GM13976 (cell line): Measurements from ENCODE around the gene HEG1.
"Not testable (repeated sequence)": the region's sequence is repeated elsewhere in the genome, so short reads cannot be mapped to it uniquely, and the experiment has no call there.

Source experiments
- DNase-seq: peaks from one replicate; pipeline ENCODE4 v3.0.0; 2012; ENCODE audit warnings: low spot score
- in situ Hi-C: fragments of 300-500 bp; cut with MboI; formaldehyde crosslinking; loops from one replicate; pipeline ENCODE4 v1.12.0; 2022; ENCODE audit warnings: low sequenced_read_pairs, mixed read lengths, inconsistent platforms; ENCODE audit not compliant: unreplicated experiment
- TF ChIP-seq, protein P1 (sequence below): IDR thresholded peaks from 2 replicates; pipeline ENCODE4 v1.5.1; 2012; ENCODE audit warnings: borderline replicate concordance, mild to moderate bottlenecking; ENCODE audit not compliant: insufficient read depth; ENCODE audit errors: extremely low read depth, missing control alignments, control extremely low read depth

HEG1 gene

DNA sequence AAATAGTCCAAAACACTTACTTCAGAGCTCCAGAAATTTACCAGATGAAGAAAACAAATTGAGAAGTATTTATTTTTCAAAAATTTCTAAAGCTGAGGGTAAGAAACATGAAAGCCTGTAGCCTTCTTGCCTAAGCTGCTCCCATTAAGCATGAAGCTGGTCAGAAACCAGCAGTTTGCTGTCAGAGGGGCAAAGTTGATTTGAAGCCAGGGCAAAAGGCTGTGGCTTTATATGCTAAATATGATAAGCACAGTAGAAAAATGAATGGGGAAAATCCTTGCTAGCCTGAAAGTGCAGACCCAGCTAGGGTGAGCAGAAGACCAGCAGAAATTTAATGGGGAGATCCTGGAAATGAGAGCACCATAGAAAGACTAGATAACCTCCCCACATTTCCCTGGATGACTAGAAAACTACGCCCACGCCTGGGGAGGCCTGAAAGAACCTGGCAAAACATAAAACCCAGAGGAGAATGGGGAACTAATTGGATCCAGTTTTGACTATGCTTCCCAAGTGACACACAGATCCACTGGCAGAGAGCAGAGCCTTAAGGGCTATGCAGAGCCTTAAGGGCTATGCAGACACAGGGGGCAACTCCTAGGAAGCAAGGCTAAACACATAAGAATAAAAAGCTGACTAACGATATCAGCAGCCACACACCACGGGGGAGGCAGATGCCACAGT, 43.0 kb upstream of the HEG1 start:
- DNase-seq, result no peak
- TF ChIP-seq, protein P1, sequence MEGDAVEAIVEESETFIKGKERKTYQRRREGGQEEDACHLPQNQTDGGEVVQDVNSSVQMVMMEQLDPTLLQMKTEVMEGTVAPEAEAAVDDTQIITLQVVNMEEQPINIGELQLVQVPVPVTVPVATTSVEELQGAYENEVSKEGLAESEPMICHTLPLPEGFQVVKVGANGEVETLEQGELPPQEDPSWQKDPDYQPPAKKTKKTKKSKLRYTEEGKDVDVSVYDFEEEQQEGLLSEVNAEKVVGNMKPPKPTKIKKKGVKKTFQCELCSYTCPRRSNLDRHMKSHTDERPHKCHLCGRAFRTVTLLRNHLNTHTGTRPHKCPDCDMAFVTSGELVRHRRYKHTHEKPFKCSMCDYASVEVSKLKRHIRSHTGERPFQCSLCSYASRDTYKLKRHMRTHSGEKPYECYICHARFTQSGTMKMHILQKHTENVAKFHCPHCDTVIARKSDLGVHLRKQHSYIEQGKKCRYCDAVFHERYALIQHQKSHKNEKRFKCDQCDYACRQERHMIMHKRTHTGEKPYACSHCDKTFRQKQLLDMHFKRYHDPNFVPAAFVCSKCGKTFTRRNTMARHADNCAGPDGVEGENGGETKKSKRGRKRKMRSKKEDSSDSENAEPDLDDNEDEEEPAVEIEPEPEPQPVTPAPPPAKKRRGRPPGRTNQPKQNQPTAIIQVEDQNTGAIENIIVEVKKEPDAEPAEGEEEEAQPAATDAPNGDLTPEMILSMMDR, result no peak
- in situ Hi-C loops, result no loop called here

DNA sequence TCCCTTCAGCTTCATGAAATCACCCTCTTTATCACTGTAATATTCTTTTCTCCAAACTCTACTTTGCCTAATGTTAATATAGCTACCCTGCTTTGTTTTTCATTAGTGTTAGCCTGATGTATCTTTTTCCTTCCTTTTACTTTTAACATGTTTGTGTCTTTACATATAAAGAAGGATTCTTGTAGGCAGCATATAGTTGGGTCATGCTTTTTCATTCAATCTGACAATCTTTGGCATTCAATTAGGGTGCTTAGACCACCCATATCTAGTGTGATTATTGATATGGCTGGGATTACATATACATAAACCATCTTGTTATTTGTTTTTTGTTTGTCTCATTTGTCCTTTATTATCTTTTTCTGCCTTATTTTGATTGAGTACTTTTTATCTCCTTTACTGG, 34.9 kb upstream of the HEG1 start:
- in situ Hi-C loops, result no loop called here
- TF ChIP-seq, protein P1, result no peak
- DNase-seq, result no peak

DNA sequence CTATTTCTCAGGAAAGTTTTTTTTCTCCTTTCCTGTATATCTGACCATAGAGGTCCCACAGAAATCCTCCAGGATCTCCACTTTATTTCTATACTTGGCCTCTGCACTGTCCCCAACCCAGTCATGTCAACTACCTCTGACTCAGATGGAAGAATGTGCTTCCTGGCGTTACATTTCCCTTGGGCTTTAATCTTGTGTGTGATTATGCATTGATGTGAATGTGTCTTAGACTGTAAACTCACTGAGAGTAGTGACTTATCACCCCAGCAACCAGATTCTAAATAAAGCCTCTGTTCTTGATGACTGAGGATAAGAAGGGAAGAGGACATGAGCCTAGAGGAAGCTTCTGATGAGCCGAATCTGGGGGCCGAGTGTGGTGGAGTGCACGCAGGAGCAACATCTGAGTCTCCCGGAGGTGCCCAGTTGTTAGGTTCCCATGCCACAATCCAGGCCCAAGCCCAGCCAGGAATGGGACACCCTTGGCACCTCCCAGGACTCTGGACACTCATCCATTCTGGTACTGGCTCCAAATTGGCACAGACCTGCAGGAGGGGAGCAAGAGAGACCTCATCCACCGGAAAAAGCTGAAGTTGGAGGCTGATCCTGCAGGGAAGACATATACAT, 32.1 kb upstream of the HEG1 start:
- TF ChIP-seq, protein P1, result no peak
- no peak for DNase-seq

DNA sequence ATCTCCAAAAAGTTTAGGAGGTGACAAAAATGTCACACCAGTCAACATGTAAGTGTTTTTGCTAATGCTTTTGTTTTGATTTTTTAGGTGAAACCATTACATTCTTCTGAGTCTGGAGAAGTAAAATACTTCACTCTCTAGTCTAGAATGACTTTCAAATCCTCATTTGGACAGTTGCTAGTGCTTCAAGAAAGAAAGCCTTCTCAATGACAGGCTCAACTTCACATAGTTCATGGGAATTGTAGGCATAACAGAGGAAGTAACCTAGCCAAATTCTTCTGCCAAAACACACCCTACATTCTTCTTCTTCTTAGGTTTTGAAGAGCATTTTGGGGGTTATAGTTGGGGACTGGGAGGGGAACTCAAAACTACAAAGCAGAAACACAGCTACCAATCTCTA, 29.4 kb upstream of the HEG1 start:
- in situ Hi-C loops, result no loop called here
- DNase-seq, result no peak
- TF ChIP-seq, protein P1, result no peak

More for the DNA sequence above, 32.1 kb upstream of the HEG1 start:
- in situ Hi-C loops, result no loop called here

DNA sequence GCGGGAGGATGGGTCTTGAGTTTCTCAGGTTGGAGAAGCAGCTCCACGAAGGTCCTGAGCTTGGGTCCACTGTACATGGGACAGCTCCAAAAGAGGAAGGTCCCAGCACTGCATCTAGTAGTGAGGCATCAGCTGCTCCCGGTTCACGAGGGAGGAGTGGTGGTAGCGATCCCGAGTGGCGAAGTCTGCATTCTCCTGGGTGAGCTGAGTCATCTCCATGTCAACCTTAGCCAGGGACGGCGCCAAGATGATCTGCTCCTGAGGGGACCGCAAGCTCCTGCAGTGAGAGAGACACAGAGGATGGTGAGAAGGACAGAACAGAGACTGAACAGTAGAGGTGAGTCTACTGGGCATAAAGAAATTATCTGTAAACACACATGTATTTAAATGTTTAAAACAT, 28.0 kb upstream of the HEG1 start:
- no peak for DNase-seq
- in situ Hi-C loops, result no loop called here
- TF ChIP-seq, protein P1, result no peak

DNA sequence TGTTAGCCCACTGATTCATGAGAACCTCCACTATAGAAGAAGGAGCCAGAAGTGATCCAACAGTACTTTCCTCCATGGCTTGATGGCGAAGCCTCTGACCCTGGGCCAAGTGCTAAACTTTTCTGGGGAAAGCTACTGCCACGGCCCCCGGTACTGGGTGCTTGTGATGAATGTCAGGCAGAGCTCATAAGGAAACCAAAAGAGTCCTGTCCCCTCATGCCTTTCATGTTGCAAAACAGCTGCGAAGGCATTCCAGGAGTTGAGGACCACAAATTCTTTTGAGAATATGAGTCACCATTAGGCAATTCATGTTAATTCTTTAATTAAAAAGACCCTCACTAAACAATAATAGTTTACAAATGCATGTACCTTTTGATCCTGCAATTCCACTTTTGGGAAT, 26.5 kb upstream of the HEG1 start:
- in situ Hi-C loops, DNase-seq: not testable (repeated sequence)

DNA sequence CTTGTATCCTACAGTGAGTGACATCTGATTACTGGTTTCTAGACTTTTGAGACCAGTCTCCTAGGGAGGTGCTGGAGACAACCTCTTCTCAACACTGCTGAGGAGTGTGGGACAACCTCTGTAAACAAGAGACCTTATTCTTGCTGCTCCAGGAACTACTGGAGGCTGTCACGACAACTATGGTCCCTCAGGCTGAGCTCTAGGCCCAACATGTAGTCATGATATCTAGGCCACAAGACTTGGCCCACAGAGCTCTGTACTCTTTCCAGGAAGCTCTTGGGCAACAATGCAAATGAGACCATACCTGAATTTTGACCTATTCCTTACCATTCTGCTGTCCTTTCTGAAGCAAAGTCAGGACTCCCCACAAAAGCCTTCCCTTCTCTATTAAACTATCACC, 24.3 kb upstream of the HEG1 start:
- in situ Hi-C loops, result no loop called here
- DNase-seq, result no peak
- TF ChIP-seq, protein P1, result no peak
